Mesenchymal stem cell (in vitro differentiated cells and primary cell): ENCODE data around the gene DNAH12. TPM values are rescaled to one million over a fixed set of nuclear protein-coding genes. Genes with fewer than 3 reads are reported as not detected.

Experiments used
- DNase-seq: peaks from one replicate; pipeline ENCODE4 v3.0.0-alpha.2; 2013
- H2AFZ ChIP-seq: one replicate; pipeline ENCODE4 v1.6.1; 2013; ENCODE audit warnings: low read depth, mild to moderate bottlenecking, control low read depth, inconsistent platforms, low read length, moderate library complexity
- H2AK5ac ChIP-seq: 2 replicates; pipeline ENCODE4 v1.6.1; 2013; ENCODE audit warnings: low read length, moderate library complexity, mild to moderate bottlenecking, inconsistent platforms; ENCODE audit not compliant: severe bottlenecking
- H2BK120ac ChIP-seq: one replicate; pipeline ENCODE4 v1.6.1; 2013; ENCODE audit warnings: low read depth, mild to moderate bottlenecking, inconsistent platforms, low read length, moderate library complexity
- H2BK12ac ChIP-seq, 2 experiments: one replicate each; pipeline ENCODE4 v1.6.1; 2013; ENCODE audit warnings: inconsistent platforms in 2 of 2, low read length in 2 of 2, mild to moderate bottlenecking in 2 of 2, moderate library complexity in 2 of 2, control low read depth in 1 of 2
- H2BK15ac ChIP-seq: one replicate; pipeline ENCODE4 v1.6.1; 2013; ENCODE audit warnings: mild to moderate bottlenecking, low read depth, inconsistent platforms; ENCODE audit not compliant: poor library complexity, severe bottlenecking
- H2BK5ac ChIP-seq: 2 replicates; pipeline ENCODE4 v1.6.1; 2013; ENCODE audit warnings: low read depth, mild to moderate bottlenecking, low read length, control low read depth, inconsistent platforms; ENCODE audit not compliant: poor library complexity, severe bottlenecking
- H3K14ac ChIP-seq, 2 experiments: one replicate each; pipeline ENCODE4 v1.6.1; 2013; ENCODE audit warnings: inconsistent platforms in 2 of 2, low read length in 2 of 2, control low read depth in 1 of 2, mild to moderate bottlenecking in 1 of 2, moderate library complexity in 1 of 2
- H3K18ac ChIP-seq, 2 experiments: one replicate each; pipeline ENCODE4 v1.6.1; 2013; ENCODE audit warnings: inconsistent platforms in 2 of 2, low read length in 2 of 2, control low read depth in 1 of 2, low read depth in 1 of 2, mild to moderate bottlenecking in 1 of 2
- H3K23ac ChIP-seq, 2 experiments: one replicate each; pipeline ENCODE4 v1.6.1; 2013; ENCODE audit warnings: inconsistent platforms in 2 of 2, low read length in 2 of 2, mild to moderate bottlenecking in 2 of 2, moderate library complexity in 2 of 2, control low read depth in 1 of 2
- H3K27ac ChIP-seq: 2 replicates; pipeline ENCODE4 v1.5.1; 2013; ENCODE audit warnings: mild to moderate bottlenecking, moderate library complexity, low read length, control low read depth, inconsistent platforms; ENCODE audit not compliant: poor library complexity, severe bottlenecking
- H3K27me3 ChIP-seq, 2 experiments: 2 replicates each; pipeline versions ENCODE4 v1.6.1 to v1.7.0; 2013; ENCODE audit warnings: low read length in 2 of 2, mild to moderate bottlenecking in 2 of 2, moderate library complexity in 2 of 2, control low read depth in 1 of 2, inconsistent platforms in 1 of 2; ENCODE audit not compliant: control insufficient read depth in 1 of 2, insufficient read depth in 1 of 2
- H3K36me3 ChIP-seq, 2 experiments: 2 replicates each; pipeline versions ENCODE4 v1.6.1 to v1.7.0; 2013; ENCODE audit warnings: low read length in 2 of 2, control low read depth in 1 of 2, inconsistent platforms in 1 of 2, low read depth in 1 of 2, mild to moderate bottlenecking in 1 of 2; ENCODE audit not compliant: insufficient read depth in 2 of 2, control insufficient read depth in 1 of 2
- H3K4ac ChIP-seq, 2 experiments: one replicate each; pipeline ENCODE4 v1.6.1; 2013; ENCODE audit warnings: inconsistent platforms in 2 of 2, low read length in 2 of 2, mild to moderate bottlenecking in 2 of 2, moderate library complexity in 2 of 2, control low read depth in 1 of 2, low read depth in 1 of 2
- H3K4me1 ChIP-seq: 2 replicates; pipeline ENCODE4 v1.6.1; 2013; ENCODE audit warnings: low read depth, low read length, control low read depth; ENCODE audit not compliant: control insufficient read depth, insufficient read depth
- H3K4me2 ChIP-seq: 2 replicates; pipeline ENCODE4 v1.6.1; 2013; ENCODE audit warnings: low read length, mild to moderate bottlenecking, inconsistent platforms; ENCODE audit not compliant: poor library complexity, severe bottlenecking
- H3K4me3 ChIP-seq, 2 experiments: 2 replicates each; pipeline versions ENCODE4 v1.5.1 to v1.7.0; 2013; ENCODE audit warnings: low read length in 2 of 2, mild to moderate bottlenecking in 2 of 2, control low read depth in 1 of 2, low read depth in 1 of 2; ENCODE audit not compliant: insufficient read depth in 1 of 2
- H3K79me1 ChIP-seq: replicated peaks from 2 replicates; pipeline ENCODE4 v1.6.1; 2013; ENCODE audit warnings: mild to moderate bottlenecking, control low read depth, low read length, inconsistent platforms; ENCODE audit not compliant: poor library complexity, severe bottlenecking
- H3K9ac ChIP-seq: 2 replicates; pipeline ENCODE4 v1.7.0; 2013; ENCODE audit warnings: mild to moderate bottlenecking, low read length, moderate library complexity
- H3K9me3 ChIP-seq: 2 replicates; pipeline ENCODE4 v1.7.0; 2013; ENCODE audit warnings: mild to moderate bottlenecking, low read length; ENCODE audit not compliant: control insufficient read depth
- H4K8ac ChIP-seq: one replicate; pipeline ENCODE4 v1.6.1; 2013; ENCODE audit warnings: inconsistent platforms, mild to moderate bottlenecking, low read length, moderate library complexity
- H4K91ac ChIP-seq: one replicate; pipeline ENCODE4 v1.6.1; 2013; ENCODE audit warnings: mild to moderate bottlenecking, low read length, inconsistent platforms
- WGBS: methylation state at CpG from one replicate; pipeline ENCODE4 v1.1.7; 2013; ENCODE audit warnings: mixed read lengths; 5-methylcytosine and 5-hydroxymethylcytosine counted together
- polyA plus RNA-seq, 2 experiments: library from polyadenylated mRNA; stranded (reverse); fragments of 200-250 nt; gene quantifications; one replicate each; pipeline ENCODE4 v1.2.3, GENCODE V29; 2013

Gene DNAH12
- polyA plus RNA-seq (2013, experiment 1 of 2): 0.07 TPM
- 0.01 TPM for polyA plus RNA-seq (2013, experiment 2 of 2)

- peak; percentile 61 for DNase-seq
- 1% methylated on average over 15 of the region's 20 CpGs for WGBS
- peak within 1 kb of the TSS in 1 of 2 experiments; percentile 55 for H3K14ac ChIP-seq
- peak within 1 kb of the TSS in 1 of 2 experiments; percentile 48 for H3K18ac ChIP-seq
- no peak within 1 kb of the TSS for H2BK12ac ChIP-seq
- no peak within 1 kb of the TSS for H3K27ac ChIP-seq
- peak within 1 kb of the TSS; percentile 99 for H3K4me2 ChIP-seq
- H3K4ac ChIP-seq: no peak within 1 kb of the TSS
- no peak within 1 kb of the TSS for H2BK15ac ChIP-seq
- H3K9me3 ChIP-seq: no peaks in the 10 kb centered on the region
- H4K91ac ChIP-seq: peak within 1 kb of the TSS; percentile 36
- H3K23ac ChIP-seq: peak within 1 kb of the TSS in 1 of 2 experiments; percentile 40
- no peak within 1 kb of the TSS for H2BK120ac ChIP-seq
- peak within 1 kb of the TSS; percentile 39 to 67 for H3K4me3 ChIP-seq
- H2AK5ac ChIP-seq: no peak within 1 kb of the TSS
- H3K27me3 ChIP-seq: no peaks in the 10 kb centered on the region
- H3K79me1 ChIP-seq: no peaks in the 10 kb centered on the region
- H2AFZ ChIP-seq: peak within 1 kb of the TSS; percentile 72
- H3K9ac ChIP-seq: peak within 1 kb of the TSS; percentile 81
- no peak within 1 kb of the TSS for H2BK5ac ChIP-seq
- peak within 1 kb of the TSS; percentile 42 for H4K8ac ChIP-seq
- peaks cover 3% of the 10 kb centered on the region for H3K4me1 ChIP-seq
- no peaks in the 10 kb centered on the region for H3K36me3 ChIP-seq
Measured at GRCh38 chr3:57544181-57545125, at the start of gene DNAH12. Gene DNAH12 (minus strand): TSS chr3:57544344. CDS start chr3:57542870, 1,474 bp downstream.

- Histone ChIP-seq H3K36me3 (peaks cover 22 to 39% of the 10 kb centered on the region in 2 experiments), H3K9me3 (no peaks in the 10 kb centered on the region), H2BK12ac (no peak overlapping the region), H2AK5ac (no peak overlapping the region), H4K8ac (no peak overlapping the region), H3K4me1 (peaks cover 14% of the 10 kb centered on the region), H3K9ac (peak overlapping the region; percentile 100), H3K79me1 (no peaks in the 10 kb centered on the region), H2AFZ (no peak overlapping the region), H3K27ac (no peak overlapping the region), H2BK5ac (no peak overlapping the region), H4K91ac (no peak overlapping the region), H3K27me3 (no peaks in the 10 kb centered on the region), H3K18ac (no peak overlapping the region), H3K14ac (no peak overlapping the region), H2BK120ac (no peak overlapping the region), H2BK15ac (no peak overlapping the region), H3K23ac (no peak overlapping the region), H3K4ac (no peak overlapping the region), H3K4me3 (peak overlapping the region in 1 of 2 experiments; percentile 99), H3K4me2 (peak overlapping the region; percentile 11)
- DNase-seq: no peak
- WGBS: 81% methylated on average over 6 of the region's 6 CpGs
Measured at GRCh38 chr3:57592306-57592705, 48.2 kb upstream of the DNAH12 start.

GRCh38 chr3:57587905-57588304, 43.8 kb upstream of the DNAH12 start:
- Histone ChIP-seq H3K4me2 (no peak overlapping the region), H2BK5ac (no peak overlapping the region), H2AFZ (no peak overlapping the region), H3K18ac (no peak overlapping the region), H2BK15ac (no peak overlapping the region), H4K91ac (no peak overlapping the region), H3K27ac (no peak overlapping the region), H2BK12ac (no peak overlapping the region), H3K14ac (no peak overlapping the region), H3K4me3 (no peak overlapping the region), H3K9me3 (no peaks in the 10 kb centered on the region), H3K4ac (no peak overlapping the region), H3K36me3 (peaks cover 25 to 46% of the 10 kb centered on the region in 2 experiments), H2BK120ac (no peak overlapping the region), H3K9ac (peak overlapping the region; percentile 11), H2AK5ac (no peak overlapping the region), H3K27me3 (no peaks in the 10 kb centered on the region), H4K8ac (no peak overlapping the region), H3K4me1 (peaks cover 14% of the 10 kb centered on the region), H3K23ac (no peak overlapping the region), H3K79me1 (no peaks in the 10 kb centered on the region)
- WGBS: 97% methylated on average over 1 of the region's 2 CpGs
- DNase-seq: no peak

GRCh38 chr3:57586778-57587177, 42.6 kb upstream of the DNAH12 start:
- no peak overlapping the region for H3K14ac ChIP-seq
- H2AFZ ChIP-seq: no peak overlapping the region
- H4K91ac ChIP-seq: no peak overlapping the region
- H3K4me2 ChIP-seq: no peak overlapping the region
- no peaks in the 10 kb centered on the region for H3K27me3 ChIP-seq
- H2BK15ac ChIP-seq: no peak overlapping the region
- no peak overlapping the region for H2BK12ac ChIP-seq
- H3K4me1 ChIP-seq: peaks cover 9% of the 10 kb centered on the region
- H4K8ac ChIP-seq: no peak overlapping the region
- H3K9me3 ChIP-seq: no peaks in the 10 kb centered on the region
- no peak overlapping the region for H2AK5ac ChIP-seq
- H2BK120ac ChIP-seq: no peak overlapping the region
- H3K23ac ChIP-seq: no peak overlapping the region
- H3K27ac ChIP-seq: no peak overlapping the region
- no peak overlapping the region for H3K4me3 ChIP-seq
- H3K4ac ChIP-seq: no peak overlapping the region
- H3K36me3 ChIP-seq: peaks cover 26 to 50% of the 10 kb centered on the region in 2 experiments
- WGBS: 81% methylated on average over 6 of the region's 6 CpGs
- no peak for DNase-seq
- H3K18ac ChIP-seq: no peak overlapping the region
- peak overlapping the region; percentile 47 for H3K9ac ChIP-seq
- no peak overlapping the region for H2BK5ac ChIP-seq
- no peaks in the 10 kb centered on the region for H3K79me1 ChIP-seq
